H1 (cell line): ENCODE measurements around the gene LMX1A. TPM values are rescaled to one million over a fixed set of nuclear protein-coding genes. Genes with fewer than 3 reads are reported as not detected.

Experiments used
- CREB1 ChIP-seq: IDR thresholded peaks from 2 replicates; pipeline ENCODE4 v1.6.1; 2012; ENCODE audit warnings: inconsistent platforms
- EGR1 ChIP-seq: IDR thresholded peaks from 2 replicates; pipeline ENCODE4 v1.6.1; 2011; ENCODE audit warnings: low read depth, low read length, borderline replicate concordance
- JUND ChIP-seq: IDR thresholded peaks from 2 replicates; pipeline ENCODE4 v1.6.1; 2011; ENCODE audit warnings: mild to moderate bottlenecking, improper control_type of control experiment, low read length
- MAFK ChIP-seq: IDR thresholded peaks from 2 replicates; pipeline ENCODE4 v1.6.1; 2012; ENCODE audit warnings: low read depth, mild to moderate bottlenecking, improper control_type of control experiment, low read length
- POLR2AphosphoS5 ChIP-seq: IDR thresholded peaks from 2 replicates; pipeline ENCODE4 v1.6.1; 2011; ENCODE audit warnings: low read depth, low read length
- SAP30 ChIP-seq: fragments of 300-600 bp; sonication (generic); IDR thresholded peaks from 2 replicates; pipeline ENCODE4 v1.7.1; 2012; ENCODE audit warnings: low read length, moderate library complexity, mild to moderate bottlenecking, inconsistent platforms; ENCODE audit not compliant: insufficient read depth, insufficient replicate concordance
- polyA plus RNA-seq, 7 experiments: library from polyadenylated mRNA; depleted of rRNA in 3 of 7; stranded (reverse) in 5 of 7; unstranded in 2 of 7; fragments of >200 nt in 5 of 7; fragments of 200-250 nt in 2 of 7; gene quantifications; 1 replicate in 5 of 7; 2 replicates in 1 of 7; 4 replicates in 1 of 7; pipeline versions ENCODE4 v1.2.1 to v1.2.3, GENCODE V29; 2011 to 2013; ENCODE audit warnings: missing spikeins in 2 of 7, mixed read lengths in 2 of 7
- total RNA-seq: library from RNA; stranded (reverse); fragmentation: NEBNext Ultra II Directional; extraction: Animal tissue kit (Norgen Biotek cat#: 25700); gene quantifications from 2 replicates; pipeline ENCODE4 v1.2.1, GENCODE V29; 2021
- TF ChIP-seq, protein P1 (sequence below): fragments of 300-600 bp; sonication (generic); IDR thresholded peaks from 2 replicates; pipeline ENCODE4 v1.7.1; 2012; ENCODE audit warnings: low read length, moderate library complexity, mild to moderate bottlenecking, inconsistent platforms; ENCODE audit not compliant: insufficient replicate concordance
- TF ChIP-seq, protein P2 (sequence below): IDR thresholded peaks from 2 replicates; pipeline ENCODE4 v1.6.1; 2012; ENCODE audit warnings: inconsistent platforms
- TF ChIP-seq, protein P3 (sequence below): IDR thresholded peaks from 2 replicates; pipeline ENCODE4 v1.6.1; 2011; ENCODE audit warnings: low read depth, mild to moderate bottlenecking, low read length; ENCODE audit not compliant: insufficient read depth

LMX1A gene
- total and polyA plus RNA-seq, 2 of the 8 experiments (the other 6 are each of a cell fraction or from before 2014, with no cell fraction given): not detected

DNA sequence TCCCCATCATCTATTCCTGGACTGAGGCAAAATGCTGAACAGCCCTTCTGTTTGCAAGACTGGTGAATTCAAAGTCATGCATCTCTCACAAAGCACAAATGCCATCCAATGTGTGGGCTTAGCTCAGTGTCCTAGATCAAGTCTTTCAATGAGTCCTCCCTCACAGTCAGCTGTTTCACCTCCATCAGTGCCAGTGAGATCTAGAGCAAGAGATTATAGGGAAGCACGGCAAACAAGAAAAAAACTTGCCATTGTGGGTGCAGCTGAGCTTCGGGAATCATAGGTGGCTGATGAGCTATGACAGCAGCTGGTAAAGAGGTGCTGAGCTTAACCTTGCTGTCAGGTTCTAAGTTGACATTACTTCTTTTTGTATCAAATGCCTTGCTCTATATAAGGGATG, 130.2 kb downstream of the LMX1A start (continued):
- TF ChIP-seq, protein P1, sequence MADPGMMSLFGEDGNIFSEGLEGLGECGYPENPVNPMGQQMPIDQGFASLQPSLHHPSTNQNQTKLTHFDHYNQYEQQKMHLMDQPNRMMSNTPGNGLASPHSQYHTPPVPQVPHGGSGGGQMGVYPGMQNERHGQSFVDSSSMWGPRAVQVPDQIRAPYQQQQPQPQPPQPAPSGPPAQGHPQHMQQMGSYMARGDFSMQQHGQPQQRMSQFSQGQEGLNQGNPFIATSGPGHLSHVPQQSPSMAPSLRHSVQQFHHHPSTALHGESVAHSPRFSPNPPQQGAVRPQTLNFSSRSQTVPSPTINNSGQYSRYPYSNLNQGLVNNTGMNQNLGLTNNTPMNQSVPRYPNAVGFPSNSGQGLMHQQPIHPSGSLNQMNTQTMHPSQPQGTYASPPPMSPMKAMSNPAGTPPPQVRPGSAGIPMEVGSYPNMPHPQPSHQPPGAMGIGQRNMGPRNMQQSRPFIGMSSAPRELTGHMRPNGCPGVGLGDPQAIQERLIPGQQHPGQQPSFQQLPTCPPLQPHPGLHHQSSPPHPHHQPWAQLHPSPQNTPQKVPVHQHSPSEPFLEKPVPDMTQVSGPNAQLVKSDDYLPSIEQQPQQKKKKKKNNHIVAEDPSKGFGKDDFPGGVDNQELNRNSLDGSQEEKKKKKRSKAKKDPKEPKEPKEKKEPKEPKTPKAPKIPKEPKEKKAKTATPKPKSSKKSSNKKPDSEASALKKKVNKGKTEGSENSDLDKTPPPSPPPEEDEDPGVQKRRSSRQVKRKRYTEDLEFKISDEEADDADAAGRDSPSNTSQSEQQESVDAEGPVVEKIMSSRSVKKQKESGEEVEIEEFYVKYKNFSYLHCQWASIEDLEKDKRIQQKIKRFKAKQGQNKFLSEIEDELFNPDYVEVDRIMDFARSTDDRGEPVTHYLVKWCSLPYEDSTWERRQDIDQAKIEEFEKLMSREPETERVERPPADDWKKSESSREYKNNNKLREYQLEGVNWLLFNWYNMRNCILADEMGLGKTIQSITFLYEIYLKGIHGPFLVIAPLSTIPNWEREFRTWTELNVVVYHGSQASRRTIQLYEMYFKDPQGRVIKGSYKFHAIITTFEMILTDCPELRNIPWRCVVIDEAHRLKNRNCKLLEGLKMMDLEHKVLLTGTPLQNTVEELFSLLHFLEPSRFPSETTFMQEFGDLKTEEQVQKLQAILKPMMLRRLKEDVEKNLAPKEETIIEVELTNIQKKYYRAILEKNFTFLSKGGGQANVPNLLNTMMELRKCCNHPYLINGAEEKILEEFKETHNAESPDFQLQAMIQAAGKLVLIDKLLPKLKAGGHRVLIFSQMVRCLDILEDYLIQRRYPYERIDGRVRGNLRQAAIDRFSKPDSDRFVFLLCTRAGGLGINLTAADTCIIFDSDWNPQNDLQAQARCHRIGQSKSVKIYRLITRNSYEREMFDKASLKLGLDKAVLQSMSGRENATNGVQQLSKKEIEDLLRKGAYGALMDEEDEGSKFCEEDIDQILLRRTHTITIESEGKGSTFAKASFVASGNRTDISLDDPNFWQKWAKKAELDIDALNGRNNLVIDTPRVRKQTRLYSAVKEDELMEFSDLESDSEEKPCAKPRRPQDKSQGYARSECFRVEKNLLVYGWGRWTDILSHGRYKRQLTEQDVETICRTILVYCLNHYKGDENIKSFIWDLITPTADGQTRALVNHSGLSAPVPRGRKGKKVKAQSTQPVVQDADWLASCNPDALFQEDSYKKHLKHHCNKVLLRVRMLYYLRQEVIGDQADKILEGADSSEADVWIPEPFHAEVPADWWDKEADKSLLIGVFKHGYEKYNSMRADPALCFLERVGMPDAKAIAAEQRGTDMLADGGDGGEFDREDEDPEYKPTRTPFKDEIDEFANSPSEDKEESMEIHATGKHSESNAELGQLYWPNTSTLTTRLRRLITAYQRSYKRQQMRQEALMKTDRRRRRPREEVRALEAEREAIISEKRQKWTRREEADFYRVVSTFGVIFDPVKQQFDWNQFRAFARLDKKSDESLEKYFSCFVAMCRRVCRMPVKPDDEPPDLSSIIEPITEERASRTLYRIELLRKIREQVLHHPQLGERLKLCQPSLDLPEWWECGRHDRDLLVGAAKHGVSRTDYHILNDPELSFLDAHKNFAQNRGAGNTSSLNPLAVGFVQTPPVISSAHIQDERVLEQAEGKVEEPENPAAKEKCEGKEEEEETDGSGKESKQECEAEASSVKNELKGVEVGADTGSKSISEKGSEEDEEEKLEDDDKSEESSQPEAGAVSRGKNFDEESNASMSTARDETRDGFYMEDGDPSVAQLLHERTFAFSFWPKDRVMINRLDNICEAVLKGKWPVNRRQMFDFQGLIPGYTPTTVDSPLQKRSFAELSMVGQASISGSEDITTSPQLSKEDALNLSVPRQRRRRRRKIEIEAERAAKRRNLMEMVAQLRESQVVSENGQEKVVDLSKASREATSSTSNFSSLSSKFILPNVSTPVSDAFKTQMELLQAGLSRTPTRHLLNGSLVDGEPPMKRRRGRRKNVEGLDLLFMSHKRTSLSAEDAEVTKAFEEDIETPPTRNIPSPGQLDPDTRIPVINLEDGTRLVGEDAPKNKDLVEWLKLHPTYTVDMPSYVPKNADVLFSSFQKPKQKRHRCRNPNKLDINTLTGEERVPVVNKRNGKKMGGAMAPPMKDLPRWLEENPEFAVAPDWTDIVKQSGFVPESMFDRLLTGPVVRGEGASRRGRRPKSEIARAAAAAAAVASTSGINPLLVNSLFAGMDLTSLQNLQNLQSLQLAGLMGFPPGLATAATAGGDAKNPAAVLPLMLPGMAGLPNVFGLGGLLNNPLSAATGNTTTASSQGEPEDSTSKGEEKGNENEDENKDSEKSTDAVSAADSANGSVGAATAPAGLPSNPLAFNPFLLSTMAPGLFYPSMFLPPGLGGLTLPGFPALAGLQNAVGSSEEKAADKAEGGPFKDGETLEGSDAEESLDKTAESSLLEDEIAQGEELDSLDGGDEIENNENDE: no peak
- TF ChIP-seq, protein P2, sequence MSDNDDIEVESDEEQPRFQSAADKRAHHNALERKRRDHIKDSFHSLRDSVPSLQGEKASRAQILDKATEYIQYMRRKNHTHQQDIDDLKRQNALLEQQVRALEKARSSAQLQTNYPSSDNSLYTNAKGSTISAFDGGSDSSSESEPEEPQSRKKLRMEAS: no peak
- no peak for TF ChIP-seq SAP30
- no peak for TF ChIP-seq POLR2AphosphoS5
- no peak for TF ChIP-seq CREB1
- TF ChIP-seq MAFK: no peak
- TF ChIP-seq EGR1: no peak
- TF ChIP-seq, protein P3, sequence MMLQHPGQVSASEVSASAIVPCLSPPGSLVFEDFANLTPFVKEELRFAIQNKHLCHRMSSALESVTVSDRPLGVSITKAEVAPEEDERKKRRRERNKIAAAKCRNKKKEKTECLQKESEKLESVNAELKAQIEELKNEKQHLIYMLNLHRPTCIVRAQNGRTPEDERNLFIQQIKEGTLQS: no peak
- no peak for TF ChIP-seq JUND
